HPDE6-E6E7 (cell line): ENCODE measurements around the gene AJUBA.
"Not testable (repeated sequence)": the region's sequence is repeated elsewhere in the genome, so short reads cannot be mapped to it uniquely, and the experiment has no call there.

Experiments
- DNase-seq: peaks from one replicate; pipeline ENCODE4 v3.0.0; 2011; ENCODE audit warnings: missing footprints; ENCODE audit errors: extremely low spot score

Gene AJUBA

GRCh38 chr14:22982477-22983245 lies at the start of gene AJUBA:
Gene AJUBA, minus strand, starts transcription at chr14:22982551. Its CDS starts 285 bp downstream, at chr14:22982266.
- DNase-seq: no peak

- no peak for DNase-seq
Observed at GRCh38 chr14:23030936-23031335, 48.6 kb upstream of the AJUBA start.

DNA sequence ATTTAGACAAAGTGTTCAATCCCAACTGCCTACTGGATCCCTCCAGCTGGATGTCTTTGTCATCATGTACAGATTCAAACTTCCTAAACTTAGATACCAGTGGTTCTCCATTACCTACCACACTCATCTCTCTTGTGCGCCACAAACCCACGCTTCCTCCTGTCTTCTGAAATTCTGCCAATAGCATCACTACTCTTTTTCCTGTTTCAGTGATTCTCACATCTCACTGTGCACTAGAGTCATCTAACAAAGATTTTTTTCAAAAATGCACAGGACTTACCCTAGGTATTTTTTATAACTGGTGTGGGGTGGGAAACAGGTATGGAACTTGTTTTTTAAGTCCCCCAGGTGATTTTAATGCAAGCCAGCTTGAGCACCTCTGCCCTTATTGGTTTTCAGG lies 46.4 kb upstream of the AJUBA start:
- no peak for DNase-seq

GRCh38 chr14:23025151-23025814 lies 42.9 kb upstream of the AJUBA start:
- DNase-seq: no peak

DNA sequence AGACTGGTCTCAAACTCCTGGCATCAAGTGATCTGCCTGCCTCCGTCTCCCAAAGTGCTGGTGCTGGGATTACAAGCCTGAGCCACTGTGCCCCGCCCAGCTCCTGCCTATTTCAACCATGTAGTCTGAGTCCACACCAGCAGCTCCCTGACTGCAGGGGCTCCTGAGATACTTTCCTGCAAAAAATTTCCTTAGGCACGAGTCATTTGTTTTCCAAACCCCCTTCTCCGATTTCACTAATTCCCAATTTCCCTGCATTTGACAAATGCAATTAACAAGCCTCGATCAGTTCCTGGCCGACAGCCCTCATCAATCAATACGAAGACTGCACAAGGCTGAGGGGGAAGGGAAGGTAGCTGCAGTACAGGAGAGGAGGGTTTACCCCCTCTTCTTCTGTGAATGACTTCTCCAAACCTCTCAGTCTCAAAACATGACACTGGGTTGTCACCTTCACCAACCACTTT lies 42.3 kb upstream of the AJUBA start:
- DNase-seq: no peak

- DNase-seq: no peak
Observed at GRCh38 chr14:23023795-23024152, 41.4 kb upstream of the AJUBA start.

GRCh38 chr14:23023022-23023794 lies 40.9 kb upstream of the AJUBA start:
- DNase-seq: no peak

DNA sequence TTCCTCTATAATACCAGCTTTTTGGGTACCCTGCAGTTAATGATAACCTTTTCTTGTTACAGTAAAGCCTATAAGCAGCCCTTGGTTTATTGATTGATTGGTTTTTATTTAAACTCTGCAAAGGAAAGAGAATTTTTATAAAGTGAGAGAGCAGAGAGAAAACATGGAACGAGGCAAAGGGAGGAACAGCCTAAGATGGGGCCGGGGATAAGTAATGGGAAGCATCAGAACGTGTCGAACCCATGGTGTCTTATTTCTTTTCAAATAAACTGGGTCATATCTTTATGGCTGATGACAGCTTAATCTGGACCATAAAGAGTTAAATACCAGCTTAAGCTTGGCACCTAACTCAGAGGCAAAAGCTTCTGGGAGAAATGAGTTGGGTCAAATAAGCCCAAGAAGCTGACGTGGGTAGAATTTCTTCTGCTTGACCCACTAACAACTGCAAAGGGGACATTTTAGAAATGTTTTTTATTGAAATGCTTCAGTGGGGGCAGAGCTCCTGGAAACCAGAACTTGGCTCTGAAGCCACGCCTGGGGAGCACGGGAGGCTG lies 39.6 kb upstream of the AJUBA start:
- no peak for DNase-seq

GRCh38 chr14:23021434-23021833 lies 39.1 kb upstream of the AJUBA start:
- no peak for DNase-seq

DNA sequence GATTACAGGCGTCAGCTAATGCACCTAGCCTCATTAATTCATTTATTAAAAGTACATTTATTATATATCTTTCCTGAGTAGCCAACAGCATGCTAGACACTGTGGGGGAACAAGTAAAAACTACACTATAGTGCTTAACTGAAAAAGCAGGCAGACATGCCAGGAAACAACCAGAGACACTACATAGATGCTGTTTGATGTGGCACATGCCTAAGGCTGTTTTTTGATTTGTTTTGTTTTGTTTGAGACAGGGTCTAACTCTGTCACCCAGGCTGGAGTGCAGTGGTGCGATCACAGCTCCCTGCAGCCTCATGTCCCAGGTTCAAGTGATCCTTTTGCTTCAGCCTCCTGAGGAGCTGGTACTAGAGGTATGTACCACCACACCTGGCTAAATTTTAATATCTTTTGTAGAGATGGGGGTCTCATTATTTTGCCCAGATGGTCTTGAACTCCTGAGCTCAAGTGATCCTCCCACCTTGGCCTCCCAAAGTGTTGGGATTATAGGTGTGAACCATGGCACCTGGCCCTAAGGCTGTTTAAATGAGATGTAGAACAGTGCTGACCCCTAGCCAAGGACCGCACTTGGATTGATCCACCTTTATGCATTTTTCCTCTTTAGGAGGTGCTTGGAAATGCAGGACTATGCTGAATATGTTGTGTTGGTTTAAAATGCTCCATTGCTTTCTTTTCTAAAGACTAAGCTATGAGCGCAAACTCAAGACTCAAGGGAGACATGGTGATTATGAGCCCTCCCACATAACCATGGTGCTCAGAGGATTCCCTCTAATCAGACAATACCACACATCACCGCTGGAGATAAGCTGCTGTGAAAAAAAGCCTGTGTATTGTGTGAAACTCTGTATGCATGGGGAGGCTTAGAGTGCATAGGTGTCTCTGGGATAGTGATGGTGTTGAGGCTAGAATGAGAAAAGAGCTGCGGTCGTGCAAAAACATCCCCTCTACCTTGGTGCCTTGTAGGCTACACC lies 38.1 kb upstream of the AJUBA start:
- no peak for DNase-seq

- no peak for DNase-seq
Observed at GRCh38 chr14:23018107-23018506, 35.8 kb upstream of the AJUBA start.

- DNase-seq: no peak
Observed at GRCh38 chr14:23017091-23017490, 34.7 kb upstream of the AJUBA start.

- no peak for DNase-seq
Observed at GRCh38 chr14:23015618-23016017, 33.3 kb upstream of the AJUBA start.

- DNase-seq: not testable (repeated sequence)
Observed at GRCh38 chr14:23013749-23014054, 31.4 kb upstream of the AJUBA start.

DNA sequence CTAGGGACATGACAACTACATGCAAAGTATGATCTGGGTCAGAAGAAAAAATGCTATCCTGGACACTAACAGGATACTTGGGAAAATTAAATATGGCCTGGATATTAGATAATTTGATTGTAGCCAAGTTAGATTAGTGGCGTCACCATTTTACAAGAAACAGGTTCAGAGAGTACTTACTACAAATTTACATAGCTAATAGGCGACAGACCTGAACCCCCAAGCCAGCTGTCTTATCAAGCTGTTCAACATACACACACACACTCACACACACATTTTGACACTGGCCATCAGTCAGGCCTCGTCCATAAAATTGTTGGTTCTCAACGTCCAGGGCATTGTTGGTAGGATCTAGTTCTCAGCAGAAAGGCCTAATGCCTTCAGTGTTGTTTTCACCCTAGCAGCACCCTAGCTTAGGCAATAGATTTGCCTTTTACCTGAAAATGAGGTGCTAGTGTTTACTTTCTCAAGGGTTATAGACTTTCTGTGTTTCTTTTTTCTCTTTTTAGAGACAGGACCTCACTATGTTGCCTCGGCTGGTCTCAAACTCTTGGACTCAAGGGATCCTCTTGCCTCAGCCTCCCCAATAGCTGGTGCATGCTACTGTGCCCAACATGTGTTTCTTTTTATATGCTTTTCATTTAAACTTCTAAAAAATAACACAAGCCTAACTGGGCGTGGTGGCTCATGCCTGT lies 30.9 kb upstream of the AJUBA start:
- no peak for DNase-seq

- DNase-seq: peak; percentile 63
Observed at GRCh38 chr14:23009939-23010726, 27.8 kb upstream of the AJUBA start, which contains the start of gene C14orf93. Gene C14orf93, minus strand, starts transcription at chr14:23010143. Its CDS starts 11,120 bp downstream, at chr14:22999023.

GRCh38 chr14:23009483-23009938 lies 27.2 kb upstream of the AJUBA start:
- no peak for DNase-seq

- DNase-seq: no peak
Observed at GRCh38 chr14:23008831-23009230, 26.5 kb upstream of the AJUBA start.
